ENCODE measurements around the gene FOXO3. TPM values are rescaled to one million over a fixed set of nuclear protein-coding genes. Genes with fewer than 3 reads are reported as not detected.
A peak's percentile ranks its signal among the peaks of the same experiment; 100 is the strongest.

The FOXO3 gene
- total and polyA plus RNA-seq, 2 donors (not counting 3 experiments of a cell fraction or from before 2014, with no cell fraction given): 14.4 to 16.9 TPM

DNA sequence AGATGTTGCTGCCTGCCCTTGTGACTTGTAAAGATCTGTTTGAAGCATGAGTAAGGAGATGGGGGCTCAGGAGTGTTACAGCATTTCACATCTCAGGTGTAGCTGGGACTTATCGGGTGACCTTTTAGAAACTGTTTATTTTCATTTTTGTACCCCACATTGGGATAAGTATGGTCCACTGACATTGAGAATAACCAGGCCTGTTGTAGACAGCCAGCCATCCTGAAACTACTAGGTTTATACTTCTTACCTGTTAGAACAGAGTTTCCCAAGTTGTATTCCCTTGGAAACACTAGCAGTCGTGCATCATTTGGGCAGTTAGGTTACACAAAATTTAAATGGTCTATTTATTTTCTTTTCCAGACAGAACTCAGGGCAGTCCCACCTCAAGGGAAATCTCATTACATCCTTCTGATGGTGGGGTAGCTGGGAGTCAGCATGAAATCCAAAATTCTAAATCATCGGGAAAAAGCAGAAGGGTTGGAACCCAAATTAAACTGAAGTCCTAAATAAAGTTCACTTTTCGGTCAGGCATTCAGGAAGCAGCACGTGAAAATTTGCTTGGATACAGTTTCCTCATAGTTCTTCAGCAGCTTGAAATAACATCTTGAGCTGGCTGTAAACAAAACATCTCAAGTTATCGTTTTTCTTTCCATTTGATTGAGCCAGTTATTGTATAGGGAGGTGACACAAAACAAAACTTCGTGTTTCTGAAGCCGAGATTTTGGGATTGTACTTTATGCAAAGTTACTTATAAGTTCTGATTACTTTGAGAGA, 30.5 kb downstream of the FOXO3 start:
- intact Hi-C loops (cut with micrococcal nuclease) (no loop called here), dilution Hi-C loops (cut with MboI; ENCODE audit: extremely low pct_ligation_motif_present, low sequenced_read_pairs) (no loop called here)
- H3K27me3 ChIP-seq (ENCODE audit: control insufficient read depth in 2 of 2, insufficient read depth in 2 of 2, low read length in 2 of 2): no peaks in the 10 kb centered on the region
- H4K20me1 ChIP-seq (replicated peaks; ENCODE audit: control insufficient read depth, extremely low read depth, insufficient read depth, low read length): no peaks in the 10 kb centered on the region
- H3K9ac ChIP-seq (replicated peaks; ENCODE audit: extremely low read depth, insufficient read depth, low read length): peak overlapping the region; percentile 20
- H3K9me3 ChIP-seq (replicated peaks; ENCODE audit: control insufficient read depth, insufficient read depth, low read length): no peaks in the 10 kb centered on the region
- no TSS peak for BruUV-seq (replicated peaks)
- H3K4me3 ChIP-seq (replicated peaks in 1 of 3; ENCODE audit: insufficient read depth in 1 of 3, low read depth in 1 of 3, low read length in 3 of 3): peak overlapping the region in 1 of 3 experiments; percentile 24
- H3K9me1 ChIP-seq (replicated peaks; ENCODE audit: control insufficient read depth, extremely low read depth, insufficient read depth, low read length): no peaks in the 10 kb centered on the region
- H2AFZ ChIP-seq (ENCODE audit: low read depth, low read length): no peak overlapping the region
- peak overlapping the region; percentile 0 for H3K27ac ChIP-seq (ENCODE audit: insufficient read depth, low read depth, low read length)
- POLR2A ChIA-PET: no interaction called here
- CTCF ChIA-PET: interaction anchor here (1.0 to 1.1 kb wide), 2 partner anchors 16 to 51 kb away, joined by 3 to 4 read pairs; no protein-coding TSS in a partner anchor
- peaks cover 8% of the 10 kb centered on the region for H3K79me2 ChIP-seq (ENCODE audit: control insufficient read depth, insufficient read depth, low read length)
- no peaks in the 10 kb centered on the region for H3K36me3 ChIP-seq (ENCODE audit: control insufficient read depth in 2 of 2, extremely low read depth in 1 of 2, insufficient read depth in 2 of 2, low read length in 2 of 2)
- FAIRE-seq (peak; percentile 61), DNase-seq (ENCODE audit: low read depth, low spot score) (no peak)
- peak overlapping the region; percentile 88 for H3K4me2 ChIP-seq (ENCODE audit: insufficient read depth, low read length)
- no peak for TF ChIP-seq MYC (IDR thresholded peaks at IDR 0.05; ENCODE audit: low read depth, low read length)
- no peak for TF ChIP-seq JUN (IDR thresholded peaks at IDR 0.05; ENCODE audit: borderline replicate concordance, insufficient read depth, insufficient read length, low read depth)
- TF ChIP-seq POLR2AphosphoS5 (IDR thresholded peaks at IDR 0.05; ENCODE audit: insufficient read depth, low read depth, low read length): no peak
- TF ChIP-seq, protein P1, sequence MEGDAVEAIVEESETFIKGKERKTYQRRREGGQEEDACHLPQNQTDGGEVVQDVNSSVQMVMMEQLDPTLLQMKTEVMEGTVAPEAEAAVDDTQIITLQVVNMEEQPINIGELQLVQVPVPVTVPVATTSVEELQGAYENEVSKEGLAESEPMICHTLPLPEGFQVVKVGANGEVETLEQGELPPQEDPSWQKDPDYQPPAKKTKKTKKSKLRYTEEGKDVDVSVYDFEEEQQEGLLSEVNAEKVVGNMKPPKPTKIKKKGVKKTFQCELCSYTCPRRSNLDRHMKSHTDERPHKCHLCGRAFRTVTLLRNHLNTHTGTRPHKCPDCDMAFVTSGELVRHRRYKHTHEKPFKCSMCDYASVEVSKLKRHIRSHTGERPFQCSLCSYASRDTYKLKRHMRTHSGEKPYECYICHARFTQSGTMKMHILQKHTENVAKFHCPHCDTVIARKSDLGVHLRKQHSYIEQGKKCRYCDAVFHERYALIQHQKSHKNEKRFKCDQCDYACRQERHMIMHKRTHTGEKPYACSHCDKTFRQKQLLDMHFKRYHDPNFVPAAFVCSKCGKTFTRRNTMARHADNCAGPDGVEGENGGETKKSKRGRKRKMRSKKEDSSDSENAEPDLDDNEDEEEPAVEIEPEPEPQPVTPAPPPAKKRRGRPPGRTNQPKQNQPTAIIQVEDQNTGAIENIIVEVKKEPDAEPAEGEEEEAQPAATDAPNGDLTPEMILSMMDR (IDR thresholded peaks at IDR 0.05; ENCODE audit: extremely low read depth in 1 of 2, insufficient read depth in 1 of 2, low read depth in 1 of 2, low read length in 2 of 2): no peak
- H3K4me1 ChIP-seq (ENCODE audit: control insufficient read depth, extremely low read depth, insufficient read depth, low read length): peaks cover 54% of the 10 kb centered on the region
